Activated gamma-delta T cell treated with Interleukin-2 at 50 U/mL for 16 hours (primary cell): ENCODE data around the gene RGMB.
"Not testable (repeated sequence)": the region's sequence is repeated elsewhere in the genome, so short reads cannot be mapped to it uniquely, and the experiment has no call there.

ENCODE experiments used
- DNase-seq: peaks from one replicate; pipeline ENCODE4 v3.0.0-alpha.2; 2020

The RGMB gene, protein sequence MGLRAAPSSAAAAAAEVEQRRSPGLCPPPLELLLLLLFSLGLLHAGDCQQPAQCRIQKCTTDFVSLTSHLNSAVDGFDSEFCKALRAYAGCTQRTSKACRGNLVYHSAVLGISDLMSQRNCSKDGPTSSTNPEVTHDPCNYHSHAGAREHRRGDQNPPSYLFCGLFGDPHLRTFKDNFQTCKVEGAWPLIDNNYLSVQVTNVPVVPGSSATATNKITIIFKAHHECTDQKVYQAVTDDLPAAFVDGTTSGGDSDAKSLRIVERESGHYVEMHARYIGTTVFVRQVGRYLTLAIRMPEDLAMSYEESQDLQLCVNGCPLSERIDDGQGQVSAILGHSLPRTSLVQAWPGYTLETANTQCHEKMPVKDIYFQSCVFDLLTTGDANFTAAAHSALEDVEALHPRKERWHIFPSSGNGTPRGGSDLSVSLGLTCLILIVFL

DNA sequence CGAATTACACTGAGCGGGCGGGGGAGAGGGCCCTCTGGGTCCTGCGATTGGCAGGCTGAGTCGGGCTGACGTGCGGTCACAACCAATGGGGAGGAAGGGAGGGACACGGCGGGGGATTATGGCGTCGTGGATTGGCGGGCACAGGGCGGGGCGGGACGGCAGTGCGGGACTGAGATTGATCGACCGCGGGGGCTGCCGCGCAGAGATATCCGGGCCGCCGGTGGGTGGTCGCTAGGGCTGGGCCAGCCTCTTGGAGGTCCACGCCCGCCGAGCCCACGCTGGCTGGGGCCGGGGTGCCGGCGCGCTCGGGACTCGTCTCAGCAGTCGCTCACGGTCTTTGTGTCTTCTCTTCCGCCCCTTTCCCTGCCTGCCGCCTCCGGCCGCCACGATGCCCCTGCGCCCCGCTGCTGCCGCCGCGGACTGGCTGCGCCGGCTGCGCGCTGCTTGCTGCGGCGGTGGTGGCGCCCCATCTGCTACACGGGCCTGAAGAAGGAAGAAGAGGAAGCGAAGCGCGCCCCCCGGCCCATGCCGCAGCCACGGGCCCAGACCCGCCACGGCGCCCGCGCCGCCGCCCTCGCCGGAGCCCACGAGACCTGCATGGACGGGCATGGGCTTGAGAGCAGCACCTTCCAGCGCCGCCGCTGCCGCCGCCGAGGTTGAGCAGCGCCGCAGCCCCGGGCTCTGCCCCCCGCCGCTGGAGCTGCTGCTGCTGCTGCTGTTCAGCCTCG, at the start of gene RGMB:
Gene RGMB (plus strand): TSS at position 200 of the 728 bp plus-strand sequence. CDS start 408 bp downstream, at position 608.
- peak; percentile 85 for DNase-seq

DNA sequence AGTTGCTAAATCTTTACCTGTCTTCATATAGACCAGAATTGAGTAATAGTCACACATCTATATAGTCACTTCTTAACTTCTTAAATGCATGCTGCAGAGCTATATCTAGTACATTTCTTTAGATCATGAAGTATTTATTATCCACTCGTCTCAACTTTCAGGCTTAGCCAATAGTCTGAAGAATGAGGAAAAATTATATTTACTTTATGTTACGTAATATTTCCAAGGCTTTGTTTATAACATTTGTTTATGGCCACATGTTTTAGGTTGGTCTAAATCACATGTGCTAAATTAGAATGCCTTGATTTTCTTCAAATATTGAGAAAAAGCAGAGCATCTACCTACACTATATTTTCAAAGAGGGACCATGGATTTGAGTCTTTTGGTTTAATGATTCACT, 47.2 kb upstream of the RGMB start:
- no peak for DNase-seq

DNA sequence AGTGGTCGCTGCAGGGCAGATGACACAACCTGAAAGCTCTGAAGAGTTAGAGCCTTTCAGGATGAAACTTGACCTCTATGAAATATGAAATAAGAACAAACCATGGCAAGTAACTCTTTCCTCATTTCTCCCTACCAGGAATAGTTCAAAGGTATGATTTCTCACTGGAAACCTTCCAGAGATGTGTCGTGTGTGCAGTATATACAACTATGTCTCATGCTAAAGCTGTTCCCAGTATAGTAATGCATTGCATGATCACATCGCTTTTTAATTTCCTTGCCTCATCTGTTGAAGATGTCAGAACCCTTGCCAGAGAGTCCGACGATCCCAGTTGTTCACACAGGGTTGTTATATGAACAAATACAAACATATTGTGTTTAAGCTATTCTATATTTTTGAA, 45.8 kb upstream of the RGMB start:
- DNase-seq, result no peak

DNA sequence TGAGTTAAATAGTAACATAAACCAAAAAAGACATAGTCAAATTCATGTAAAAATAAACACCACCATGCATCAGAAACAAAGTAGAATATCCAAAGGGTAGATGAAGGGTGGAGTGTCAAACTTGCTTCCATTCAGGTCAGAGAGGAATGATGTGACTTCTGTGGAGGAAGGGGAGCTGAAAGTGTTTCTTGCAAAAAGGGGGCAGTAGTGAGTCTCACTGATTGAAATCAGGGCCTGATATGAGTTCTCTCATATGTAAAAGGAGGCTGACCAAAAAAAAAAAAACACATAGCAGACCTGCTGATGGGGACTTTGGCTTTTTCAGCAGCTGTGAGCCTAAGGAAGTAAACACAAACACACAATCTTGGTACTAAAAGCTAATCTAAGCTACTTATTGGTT, 38.8 kb upstream of the RGMB start:
- DNase-seq, result no peak

DNA sequence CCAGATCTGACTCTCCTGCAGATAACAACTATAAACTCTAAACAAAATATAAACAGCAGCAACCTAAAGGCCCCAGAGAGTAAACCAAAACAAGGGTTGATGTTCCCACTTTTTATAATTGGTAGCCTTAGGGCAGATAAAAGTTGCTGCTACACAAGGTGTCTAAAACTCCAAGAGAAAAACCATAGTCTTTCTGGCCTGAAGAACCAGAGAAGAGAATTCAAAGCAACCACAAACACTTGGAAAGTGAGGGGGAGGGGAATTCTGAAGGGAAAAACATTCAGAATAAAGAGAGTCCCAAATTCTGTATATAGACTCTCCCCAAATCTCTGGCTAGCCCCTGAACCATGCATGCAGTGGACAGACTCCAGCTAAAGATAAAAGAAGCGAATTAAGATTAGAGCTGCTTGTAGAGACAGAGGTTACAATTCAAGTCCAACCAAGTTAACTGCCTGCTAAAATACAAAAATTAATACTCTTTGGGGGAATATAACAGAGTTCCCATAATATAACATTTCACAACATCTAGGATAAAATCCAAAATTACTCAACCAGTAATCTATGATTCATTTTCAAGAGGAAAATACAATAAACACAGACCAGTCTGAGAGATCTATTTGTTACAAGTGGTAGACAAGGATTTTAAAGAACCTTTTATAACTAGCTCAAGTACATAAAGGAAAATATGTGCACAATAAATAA, 37.5 kb upstream of the RGMB start:
- DNase-seq, result no peak

DNA sequence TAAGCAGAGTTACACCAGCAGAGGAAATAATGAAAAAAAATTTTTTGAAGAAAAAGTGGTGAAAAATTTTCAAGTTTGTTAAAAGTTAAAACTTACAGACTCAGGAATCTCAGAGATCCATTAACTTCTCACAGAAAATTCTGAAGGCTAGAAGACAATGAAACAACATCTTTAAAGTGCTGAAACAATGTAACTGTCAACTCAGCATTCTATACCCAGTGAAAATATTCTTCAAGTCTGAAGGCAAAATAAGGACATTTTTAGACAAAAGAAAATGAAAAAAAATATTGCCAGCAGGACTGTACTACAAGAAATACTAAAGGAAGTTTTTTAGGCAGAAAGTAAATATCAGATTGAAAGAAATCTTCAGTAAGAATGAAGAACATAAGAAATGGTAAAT, 36.7 kb upstream of the RGMB start:
- no peak for DNase-seq

DNA sequence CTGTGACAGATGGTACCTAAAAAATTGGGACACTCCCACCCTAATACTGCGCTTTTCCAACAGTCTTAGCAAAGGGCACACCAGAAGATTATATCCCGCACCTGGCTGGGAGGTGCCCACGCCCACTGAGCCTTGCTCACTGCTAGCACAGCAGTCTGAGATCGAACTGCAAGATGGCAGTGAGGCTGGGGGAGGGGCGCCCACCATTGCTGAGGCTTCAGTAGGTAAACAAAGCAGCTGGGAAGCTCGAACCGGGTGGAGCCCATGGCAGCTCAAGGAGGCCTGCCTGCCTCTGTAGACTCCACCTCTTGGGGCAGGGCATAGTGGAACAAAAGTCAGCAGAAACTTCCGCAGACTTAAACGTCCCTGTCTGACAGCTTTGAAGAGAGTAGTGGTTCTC, 36.0 kb upstream of the RGMB start:
- DNase-seq, result not testable (repeated sequence)

DNA sequence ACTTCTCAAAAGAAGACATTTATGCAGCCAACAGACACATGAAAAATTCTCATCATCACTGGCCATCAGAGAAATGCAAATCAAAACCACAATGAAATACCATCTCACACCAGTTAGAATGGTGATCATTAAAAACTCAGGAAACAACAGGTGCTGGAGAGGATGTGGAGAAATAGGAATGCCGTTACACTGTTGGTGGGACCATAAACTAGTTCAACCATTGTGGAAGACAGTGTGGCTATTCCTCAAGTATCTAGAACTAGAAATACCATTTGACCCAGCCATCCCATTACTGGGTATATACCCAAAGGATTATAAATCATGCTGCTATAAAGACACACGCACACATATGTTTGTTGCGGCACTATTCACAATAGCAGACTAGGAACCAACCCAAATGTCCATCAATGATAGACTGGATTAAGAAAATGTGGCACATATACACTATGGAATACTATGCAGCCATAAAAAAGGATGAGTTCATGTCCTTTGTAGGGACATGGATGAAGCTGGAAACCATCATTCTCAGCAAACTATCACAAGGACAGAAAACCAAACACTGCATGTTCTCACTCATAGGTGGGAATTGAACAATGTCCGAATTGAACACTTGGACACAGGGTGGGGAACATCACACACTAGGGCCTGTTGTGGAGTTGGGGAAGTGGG, 34.8 kb upstream of the RGMB start:
- not testable (repeated sequence) for DNase-seq

DNA sequence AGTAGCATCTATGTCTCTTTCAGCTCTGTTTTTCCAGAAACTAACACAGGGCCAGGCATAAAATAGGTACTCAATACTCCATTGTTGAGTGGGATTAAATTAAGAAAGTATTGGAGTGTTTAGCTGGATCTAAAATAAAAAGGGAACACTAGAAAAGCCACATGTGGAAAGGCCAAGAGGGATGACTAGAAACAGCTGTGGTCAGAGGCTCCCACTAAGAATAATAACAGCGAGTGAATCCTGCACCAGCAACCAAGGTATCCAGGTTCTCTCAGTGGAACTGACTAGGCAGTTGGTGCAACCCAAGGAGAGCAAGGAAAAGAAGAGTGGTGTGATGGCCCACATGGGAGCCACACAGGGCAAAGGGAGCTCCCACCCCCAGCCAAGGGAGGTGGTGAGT, 31.5 kb upstream of the RGMB start:
- DNase-seq, result no peak

DNA sequence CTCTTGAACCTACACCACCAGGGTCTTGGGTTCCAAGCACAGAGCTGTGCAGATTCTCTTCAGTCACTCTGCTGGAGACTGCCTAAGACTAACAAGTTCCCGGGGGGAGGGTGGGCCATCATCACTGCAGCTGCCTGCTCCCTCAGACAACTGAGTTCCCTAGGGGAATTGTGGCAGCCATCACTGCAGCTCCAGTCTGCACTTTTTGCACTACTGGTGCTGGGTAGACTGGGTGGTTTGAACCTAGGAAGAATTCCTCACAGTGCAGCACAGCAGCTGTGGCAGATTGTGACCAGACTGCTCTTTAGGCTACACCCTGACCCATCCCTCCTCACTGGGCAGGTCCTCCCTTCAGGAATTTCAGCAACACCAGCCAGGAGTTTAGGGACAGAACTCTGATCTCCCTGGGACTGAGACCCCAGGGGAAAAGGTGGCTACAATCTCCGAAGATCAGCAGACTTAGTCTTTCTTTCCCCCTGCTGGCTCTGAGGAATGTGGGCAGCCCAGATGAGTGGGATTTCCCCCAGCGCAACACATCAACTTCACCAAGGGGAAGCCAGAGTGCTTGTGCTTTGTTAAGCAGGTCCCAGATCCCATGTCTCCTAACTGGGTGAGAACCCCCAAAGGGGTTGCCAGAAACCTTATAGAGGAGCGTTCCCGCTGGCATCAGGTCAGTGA, 30.9 kb upstream of the RGMB start:
- DNase-seq, result no peak

DNA sequence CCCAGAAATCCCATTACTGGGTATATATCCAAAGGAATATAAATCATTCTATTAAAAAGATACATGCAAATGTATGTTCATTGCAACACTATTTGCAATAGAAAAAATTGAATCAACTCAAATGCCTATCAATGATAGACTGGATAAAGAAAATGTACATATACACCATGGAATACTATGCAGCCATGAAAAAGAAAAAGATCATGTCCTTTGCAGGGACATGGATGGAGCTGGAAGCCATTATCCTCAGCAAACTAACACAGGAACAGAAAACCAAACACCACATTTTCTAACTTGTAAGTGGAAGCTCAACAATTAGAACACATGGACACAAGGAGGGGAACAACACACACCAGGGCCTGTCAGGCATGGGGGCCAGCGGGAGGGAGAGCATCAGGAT, 25.2 kb upstream of the RGMB start:
- DNase-seq, result not testable (repeated sequence)

DNA sequence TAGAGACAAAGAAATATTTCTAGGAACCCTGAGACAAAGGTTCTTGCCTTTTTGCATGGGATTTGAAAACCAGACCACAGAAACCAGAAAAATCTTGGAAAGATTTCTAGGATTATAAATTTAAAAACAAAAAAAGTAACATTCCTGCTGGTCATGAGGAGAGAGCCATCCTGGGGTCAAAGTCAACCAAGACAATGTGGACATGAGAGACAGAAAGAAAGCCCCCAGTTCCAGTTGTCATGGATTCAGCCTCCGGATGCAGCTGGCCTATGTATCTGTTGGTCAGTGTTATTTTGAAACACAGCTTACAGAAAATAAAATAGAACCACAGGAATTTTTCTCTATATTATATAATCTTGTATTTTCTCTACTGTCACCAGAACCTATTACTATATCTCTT, 24.4 kb upstream of the RGMB start:
- no peak for DNase-seq

DNA sequence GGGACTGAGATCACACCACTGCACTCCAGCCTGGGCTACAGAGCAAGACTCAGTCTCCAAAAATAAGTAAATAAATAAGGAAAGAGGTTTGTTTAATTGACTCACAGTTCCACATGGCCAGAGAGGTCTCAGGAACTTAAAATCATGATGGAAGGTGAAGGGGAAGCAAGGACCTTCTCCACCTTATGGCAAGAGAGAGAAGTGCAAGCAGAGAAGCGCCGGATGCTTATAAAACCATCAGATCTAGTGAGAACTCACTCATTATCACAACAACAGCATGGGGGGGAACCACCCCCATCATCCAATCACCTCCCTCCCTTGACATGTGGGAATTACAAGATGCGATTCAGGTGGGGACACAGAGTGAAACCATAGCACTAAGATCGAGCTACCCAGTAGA, 22.8 kb upstream of the RGMB start:
- DNase-seq, result no peak

DNA sequence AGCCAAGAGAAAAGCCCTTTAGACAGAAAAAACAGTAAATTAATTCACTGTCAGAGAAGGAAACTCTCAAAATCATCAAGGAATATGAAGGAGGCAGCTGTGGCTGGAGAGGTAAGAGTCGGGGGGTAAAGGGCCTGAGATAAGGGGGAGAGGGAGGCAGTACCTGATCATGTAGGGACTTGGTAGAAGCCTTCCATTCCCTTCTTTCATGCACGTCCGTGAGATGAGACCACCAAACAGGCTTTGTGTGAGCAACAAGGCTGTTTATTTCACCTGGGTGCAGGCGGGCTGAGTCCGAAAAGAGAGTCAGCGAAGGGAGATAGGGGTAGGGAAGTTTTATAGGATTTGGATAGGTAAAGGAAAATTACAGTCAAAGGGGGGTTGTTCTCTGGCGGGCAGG, 21.1 kb upstream of the RGMB start:
- DNase-seq, result not testable (repeated sequence)

DNA sequence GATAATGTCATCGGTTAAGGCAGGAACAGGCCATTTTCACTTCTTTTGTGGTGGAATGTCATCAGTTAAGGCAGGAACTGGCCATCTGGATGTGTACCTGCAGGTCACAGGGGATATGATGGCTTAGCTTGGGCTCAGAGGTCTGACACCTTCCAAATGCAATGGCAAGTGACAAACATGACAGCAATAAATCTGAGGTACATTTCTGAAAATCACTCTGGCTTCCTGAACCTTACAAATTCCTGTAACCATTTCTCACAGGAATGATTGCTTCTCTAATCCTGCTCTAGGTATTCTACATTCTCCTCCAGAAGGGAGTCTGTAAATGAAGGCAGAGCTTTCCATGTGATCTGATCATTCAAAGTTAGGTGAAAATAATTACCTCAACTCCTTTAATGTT, 20.7 kb upstream of the RGMB start:
- not testable (repeated sequence) for DNase-seq

DNA sequence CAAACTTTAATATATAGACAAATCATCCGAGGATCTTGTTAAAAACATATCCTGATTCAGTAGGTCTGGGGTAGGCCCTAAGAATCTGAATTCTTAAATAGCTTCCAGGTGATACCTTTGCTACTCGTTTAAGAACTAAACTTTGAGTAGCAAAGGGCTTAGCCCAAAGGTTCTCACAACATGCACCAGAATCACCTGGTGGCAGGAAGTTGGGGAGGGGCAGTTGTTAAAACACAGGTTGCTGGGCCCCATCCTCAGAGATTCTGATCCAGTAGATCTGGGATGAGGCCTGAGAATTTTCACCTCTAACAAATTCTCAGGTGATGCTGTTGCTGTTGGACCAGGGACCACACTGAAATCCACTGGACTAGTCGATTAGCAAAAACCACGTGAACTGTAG, 20.0 kb upstream of the RGMB start:
- no peak for DNase-seq

DNA sequence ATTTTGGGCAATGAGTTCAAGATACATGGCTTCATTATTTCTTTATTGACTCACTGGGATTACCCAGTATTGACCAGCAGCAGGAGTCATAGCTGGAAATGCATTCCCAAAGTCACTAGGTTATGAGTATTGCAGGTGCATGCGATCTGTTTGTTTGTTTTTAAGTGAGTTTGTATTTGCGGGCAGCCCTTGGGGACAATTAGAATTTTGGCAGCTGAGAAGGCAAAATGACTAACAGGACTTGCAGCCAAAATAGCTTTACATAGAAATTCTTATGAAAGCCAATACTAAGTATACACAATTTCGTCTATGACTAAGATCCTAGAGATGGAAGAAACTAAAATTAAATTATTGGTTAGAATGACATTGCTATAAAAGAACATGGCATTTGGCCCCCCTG, 18.1 kb upstream of the RGMB start:
- DNase-seq, result no peak

DNA sequence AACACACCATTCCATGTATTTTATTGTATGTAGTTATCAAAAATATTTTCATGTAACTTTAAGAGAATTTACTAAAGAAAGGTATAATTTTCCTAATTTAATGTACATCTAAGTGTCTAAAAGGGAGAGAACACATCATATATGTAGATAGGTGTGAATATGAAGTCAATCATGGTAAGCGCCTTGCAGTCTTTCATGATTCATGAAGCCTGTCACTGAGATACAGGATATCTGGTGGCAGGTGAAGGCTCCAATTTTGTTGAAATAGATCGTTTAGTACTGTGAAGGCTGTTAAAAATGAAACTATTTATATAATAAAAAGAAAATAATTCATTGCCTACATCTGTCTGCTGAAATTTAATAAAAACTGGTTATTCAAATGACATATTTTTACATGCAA, 15.5 kb upstream of the RGMB start:
- no peak for DNase-seq

DNA sequence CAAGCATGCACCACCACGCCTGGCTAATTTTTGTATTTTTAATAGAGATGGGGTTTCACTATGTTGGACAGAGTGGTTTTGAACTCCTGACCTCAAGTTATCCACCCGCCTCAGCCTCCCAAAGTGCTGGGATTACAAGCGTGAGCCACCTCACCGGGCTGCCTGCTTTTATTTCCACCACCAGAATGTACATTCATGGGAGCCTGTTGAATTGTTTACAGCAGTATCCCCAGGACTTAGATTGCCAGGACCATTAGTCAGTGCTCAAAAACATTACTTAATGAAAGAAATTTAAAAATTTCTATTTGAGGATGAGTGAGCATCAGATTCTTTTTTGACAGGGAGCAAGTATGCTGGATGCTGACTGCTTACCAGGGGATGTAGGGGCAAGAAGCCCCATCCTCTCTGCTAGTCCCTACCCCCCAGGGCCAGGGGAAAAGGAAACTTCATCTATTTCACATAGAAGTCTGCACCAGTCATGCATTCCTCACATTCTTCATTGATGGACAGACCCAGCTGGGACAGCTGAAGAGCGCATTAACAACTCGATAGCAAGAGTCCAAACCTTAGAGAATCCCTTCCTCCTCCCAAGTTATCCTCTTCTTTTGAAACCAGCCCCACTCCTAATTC, 10.3 kb upstream of the RGMB start:
- DNase-seq, result no peak

DNA sequence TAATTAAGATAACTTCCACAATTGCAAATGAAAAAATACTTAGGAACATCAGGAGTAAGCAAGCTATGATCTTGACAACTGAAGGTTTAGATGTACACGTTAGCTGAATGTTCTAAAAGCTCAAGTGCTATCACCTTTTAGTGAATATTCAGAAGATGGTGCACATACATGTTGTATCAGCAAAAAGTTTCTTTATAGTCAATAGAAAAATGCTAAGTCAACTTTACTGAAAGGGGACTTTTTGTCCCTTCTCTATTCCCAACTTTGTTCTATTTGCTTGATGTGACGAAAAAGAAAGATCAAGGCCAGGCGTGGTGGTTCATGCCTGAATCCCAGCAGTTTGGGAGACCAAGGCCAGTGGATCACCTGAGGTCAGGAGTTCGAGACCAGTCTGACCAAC, 7.6 kb upstream of the RGMB start:
- no peak for DNase-seq

DNA sequence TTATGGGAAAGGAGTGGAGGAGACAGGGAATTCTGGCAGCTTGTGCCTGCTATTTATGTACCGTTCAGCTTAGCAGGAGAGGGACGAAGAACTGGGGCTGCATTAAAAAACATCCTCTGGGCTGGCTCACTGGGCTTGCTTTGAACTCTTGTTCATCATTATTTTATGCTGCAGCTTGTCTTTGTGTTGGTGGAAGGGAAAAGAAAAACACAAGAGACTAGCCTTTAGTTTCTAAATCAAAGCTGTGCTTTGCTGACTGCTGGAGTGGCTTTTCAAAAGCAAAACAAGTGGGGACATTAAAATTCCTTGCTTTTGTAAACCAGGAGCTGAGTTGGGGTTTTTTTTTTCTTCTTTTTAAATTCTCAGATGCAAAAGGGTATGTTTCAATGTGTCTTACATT, 5.9 kb upstream of the RGMB start:
- DNase-seq, result no peak
